Activated CD8-positive, alpha-beta memory T cell treated with anti-CD3 and anti-CD28 coated beads for 36 hours (primary cell): ENCODE results near the gene CES1. TPM values are rescaled to one million over a fixed set of nuclear protein-coding genes. Genes with fewer than 3 reads are reported as not detected.
"Not testable (repeated sequence)": the region's sequence is repeated elsewhere in the genome, so short reads cannot be mapped to it uniquely, and the experiment has no call there.

Experiments used
- CTCF ChIA-PET: fragments of 350-600 bp; sonication (Branson Sonifier 250); formaldehyde crosslinking; loops from one replicate; lab custom pipeline; 2021; ENCODE audit warnings: antibody characterized with exemption; lab: Charles Lee
- POLR2A ChIA-PET: fragments of 350-600 bp; sonication (Branson Sonifier 250); formaldehyde crosslinking; loops from one replicate; lab custom pipeline; 2021; ENCODE audit warnings: antibody characterized with exemption; lab: Charles Lee
- total RNA-seq, 2 experiments: library from RNA; stranded (reverse); gene quantifications; one replicate each; pipeline ENCODE4 v1.2.3, GENCODE V29; 2021

Gene CES1
- total RNA-seq, 2 experiments from 2014 or later: not detected

DNA sequence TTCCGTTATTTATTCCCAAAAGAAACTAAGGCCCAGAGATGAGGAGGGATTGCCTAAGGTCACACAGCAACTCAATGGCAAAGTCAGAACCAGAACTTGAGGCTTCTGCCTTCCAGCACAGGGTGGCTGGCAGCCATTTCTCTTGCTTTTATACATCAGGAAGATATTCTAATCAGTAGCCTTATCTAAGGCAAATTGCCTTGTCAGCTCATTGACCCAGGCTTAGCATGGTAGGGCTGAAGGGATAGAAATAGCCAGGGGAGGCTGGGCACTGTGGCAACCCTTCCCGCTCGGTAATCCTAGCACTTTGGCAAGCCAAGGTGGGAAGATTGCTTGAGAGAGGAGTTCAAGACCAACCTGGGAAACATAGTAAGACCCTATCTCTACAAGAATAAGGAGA is 2.3 kb upstream of the CES1 start:
- CTCF ChIA-PET, POLR2A ChIA-PET: not testable (repeated sequence)

DNA sequence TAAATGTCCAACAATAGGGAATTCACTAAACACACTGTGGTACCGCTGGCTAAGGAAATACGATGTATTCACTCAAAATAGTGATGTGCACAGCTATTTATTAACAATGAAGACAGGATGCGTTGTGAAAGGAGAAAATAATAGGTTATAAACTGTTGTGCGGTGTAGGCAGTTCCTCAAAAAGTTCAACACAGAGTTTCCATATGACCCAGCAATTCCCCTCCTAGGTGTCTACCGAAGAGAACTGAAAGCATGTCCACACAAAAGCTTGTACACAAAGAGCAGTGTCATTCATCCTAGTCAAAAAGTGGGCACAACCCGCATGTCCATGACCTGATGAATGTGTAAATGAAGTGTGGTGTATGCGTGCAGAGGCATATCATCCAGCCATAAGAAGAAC is 1.2 kb upstream of the CES1 start:
- CTCF ChIA-PET: no interaction called here
- POLR2A ChIA-PET: no interaction called here

DNA sequence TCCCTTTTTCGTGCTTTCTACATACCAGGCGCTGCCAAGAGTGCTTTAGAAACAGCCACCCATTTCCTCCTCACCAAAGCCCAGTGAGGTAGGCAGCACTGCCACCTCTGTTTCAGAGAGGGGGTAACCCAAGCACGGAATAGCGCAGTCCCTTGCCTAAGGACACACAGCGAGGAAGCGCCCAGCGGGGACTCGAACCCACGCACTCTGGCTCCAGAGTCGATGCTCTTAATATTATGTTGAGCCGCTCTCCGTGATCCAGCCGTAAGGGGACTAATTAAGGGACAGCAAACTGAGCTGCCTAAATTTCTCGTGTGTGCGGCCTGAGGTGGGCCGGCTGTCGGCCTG is 497 bp downstream of the CES1 start:
- POLR2A ChIA-PET: no interaction called here
- CTCF ChIA-PET: no interaction called here

DNA sequence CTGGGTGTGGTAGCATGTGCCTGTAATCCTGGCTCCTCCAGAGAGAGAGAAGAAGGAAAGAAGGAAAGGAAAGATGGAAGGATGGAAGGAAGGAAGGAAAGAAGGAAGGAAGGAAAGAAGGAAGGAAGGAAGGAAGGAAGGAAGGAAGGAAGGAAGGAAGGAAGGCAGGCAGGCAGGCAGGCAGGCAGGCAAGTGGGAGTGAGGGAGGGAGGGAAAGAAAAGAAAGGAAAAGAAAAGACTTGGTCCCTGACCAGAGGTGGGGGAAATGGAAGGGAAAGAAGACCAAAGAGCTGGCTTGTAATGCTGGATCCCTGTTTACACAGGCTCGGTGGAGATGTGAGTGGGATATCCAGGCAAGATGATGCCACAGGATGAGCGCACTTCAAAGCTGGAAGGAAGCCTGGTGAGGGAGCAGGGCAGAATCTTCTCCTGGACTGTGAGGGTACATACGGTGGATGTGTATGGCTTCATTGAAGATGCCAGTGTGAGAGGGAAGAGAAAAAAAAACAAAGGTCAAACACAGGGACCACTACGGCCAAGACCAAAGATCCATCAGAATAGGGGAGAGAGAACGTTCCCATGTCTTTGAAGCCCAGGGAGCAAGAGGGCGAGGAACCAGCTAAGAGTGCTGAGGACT is 2.1 kb downstream of the CES1 start:
- ChIA-PET CTCF (interaction anchor here (2.0 kb wide), 1 partner anchor 366 kb away, joined by 6 read pairs; no protein-coding TSS in a partner anchor), POLR2A (no interaction called here)

DNA sequence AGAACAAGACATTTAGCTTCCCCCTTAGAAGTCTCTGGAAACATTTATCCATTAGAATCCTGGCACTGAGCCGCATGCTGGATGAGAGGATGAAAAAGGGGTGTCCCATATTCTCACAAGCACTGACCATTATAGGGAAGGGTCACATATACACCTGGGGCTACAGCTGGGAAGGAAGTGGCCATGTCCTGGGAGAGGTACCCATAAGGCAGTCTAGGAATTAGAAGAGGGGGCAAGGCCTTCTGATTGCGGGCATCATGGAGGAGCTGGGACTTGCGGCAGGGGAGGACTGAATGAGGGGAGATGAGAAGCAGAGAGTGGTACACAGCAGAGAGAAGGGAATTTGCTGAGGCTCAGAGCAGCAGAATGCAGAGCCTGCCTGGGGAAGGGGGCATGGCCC is 3.7 kb downstream of the CES1 start:
- CTCF ChIA-PET: interaction anchor here (2.0 kb wide), 1 partner anchor 364 kb away, joined by 6 read pairs; no protein-coding TSS in a partner anchor
- POLR2A ChIA-PET: not testable (repeated sequence)

DNA sequence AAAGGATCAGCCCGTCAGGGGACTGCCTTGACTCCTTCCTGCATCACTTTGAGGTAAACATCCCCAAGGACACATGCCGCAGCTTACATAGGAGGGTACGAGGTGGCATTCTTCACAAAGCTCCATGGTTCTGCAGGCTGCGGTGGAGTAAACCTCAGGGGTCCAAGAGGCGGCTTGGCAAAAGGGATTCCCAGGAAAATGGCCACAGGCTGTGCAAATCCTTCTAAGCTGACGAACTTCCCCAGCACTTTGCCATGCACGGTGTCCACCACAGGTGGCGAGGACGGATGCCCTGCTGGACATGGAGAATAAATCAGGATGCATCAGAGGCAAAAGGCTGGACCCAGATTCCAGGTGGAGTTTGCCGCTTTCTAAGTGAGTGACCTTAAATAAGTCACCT is 4.2 kb downstream of the CES1 start:
- CTCF ChIA-PET: interaction anchor here (2.0 kb wide), 1 partner anchor 364 kb away, joined by 6 read pairs; no protein-coding TSS in a partner anchor
- POLR2A ChIA-PET: no interaction called here

- POLR2A ChIA-PET: no interaction called here
- CTCF ChIA-PET: no interaction called here
Observed at GRCh38 chr16:55825115-55825728, 7.7 kb downstream of the CES1 start.

GRCh38 chr16:55824473-55825000 is 8.4 kb downstream of the CES1 start:
- CTCF ChIA-PET: no interaction called here

GRCh38 chr16:55822280-55822810 is 10.6 kb downstream of the CES1 start:
- ChIA-PET CTCF (no interaction called here), POLR2A (no interaction called here)

More at GRCh38 chr16:55824473-55825000, 8.4 kb downstream of the CES1 start:
- POLR2A ChIA-PET: no interaction called here

GRCh38 chr16:55821210-55821609 is 11.7 kb downstream of the CES1 start:
- POLR2A ChIA-PET: no interaction called here
- CTCF ChIA-PET: no interaction called here

- CTCF ChIA-PET: no interaction called here
Observed at GRCh38 chr16:55820615-55821014, 12.3 kb downstream of the CES1 start.

DNA sequence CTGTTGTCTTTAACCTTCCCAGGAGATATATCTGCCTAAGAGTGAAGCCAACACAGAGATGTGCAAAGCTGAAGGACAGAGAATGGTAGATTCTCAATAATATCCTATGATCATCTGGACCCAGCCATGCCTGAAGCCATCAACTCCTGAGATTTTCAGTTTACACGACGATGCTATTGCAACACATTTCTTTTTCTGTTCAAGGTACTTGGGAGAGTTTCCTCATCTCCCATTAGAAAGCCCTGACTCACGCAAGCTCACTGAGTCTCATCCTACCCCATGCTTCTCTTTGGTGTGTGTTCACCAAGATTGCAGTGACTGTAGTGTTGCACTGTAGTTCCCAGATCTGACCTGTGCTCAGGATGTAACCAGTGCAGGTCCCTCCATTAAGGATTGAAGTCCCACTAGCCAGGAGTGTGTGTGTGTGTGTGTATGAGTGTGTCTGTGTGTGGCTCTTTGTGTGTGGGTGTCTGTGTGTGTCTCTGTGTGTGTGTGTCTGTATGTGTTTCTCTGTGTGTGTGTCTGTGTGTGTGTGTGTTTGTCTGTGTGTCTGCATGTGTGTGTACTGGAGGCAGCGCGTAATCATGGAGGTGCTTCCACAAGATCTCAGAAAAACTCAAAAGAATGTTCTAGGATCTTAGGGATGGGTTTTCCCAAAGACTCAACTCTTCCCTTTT is 15.5 kb downstream of the CES1 start:
- ChIA-PET POLR2A (no interaction called here), CTCF (no interaction called here)

More at GRCh38 chr16:55820615-55821014, 12.3 kb downstream of the CES1 start:
- POLR2A ChIA-PET: no interaction called here

DNA sequence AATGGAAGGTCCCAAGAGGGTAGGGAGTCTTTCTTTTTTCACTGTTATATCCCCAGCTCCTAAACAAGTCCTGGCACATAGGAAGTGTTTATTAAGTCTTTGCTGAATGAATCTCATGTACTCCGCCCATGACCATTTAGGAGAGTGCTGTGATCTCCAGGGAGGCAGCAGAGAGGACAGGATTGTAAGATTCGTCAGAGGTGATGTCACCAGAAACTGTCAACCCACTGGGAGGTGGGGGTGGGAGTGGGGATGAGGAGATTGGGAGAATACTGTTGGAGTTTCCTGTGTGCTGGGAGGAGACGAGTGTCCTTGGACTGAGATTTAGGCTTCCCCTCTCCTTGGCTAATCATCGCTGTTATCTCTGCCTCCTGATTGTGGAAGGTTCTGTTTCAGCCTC is 16.7 kb downstream of the CES1 start:
- POLR2A ChIA-PET: not testable (repeated sequence)
- CTCF ChIA-PET: interaction anchor here (0.6 kb wide), 1 partner anchor 452 kb away, joined by 3 read pairs; no protein-coding TSS in a partner anchor

GRCh38 chr16:55815320-55815719 is 17.6 kb downstream of the CES1 start:
- POLR2A ChIA-PET: no interaction called here
- CTCF ChIA-PET: no interaction called here

DNA sequence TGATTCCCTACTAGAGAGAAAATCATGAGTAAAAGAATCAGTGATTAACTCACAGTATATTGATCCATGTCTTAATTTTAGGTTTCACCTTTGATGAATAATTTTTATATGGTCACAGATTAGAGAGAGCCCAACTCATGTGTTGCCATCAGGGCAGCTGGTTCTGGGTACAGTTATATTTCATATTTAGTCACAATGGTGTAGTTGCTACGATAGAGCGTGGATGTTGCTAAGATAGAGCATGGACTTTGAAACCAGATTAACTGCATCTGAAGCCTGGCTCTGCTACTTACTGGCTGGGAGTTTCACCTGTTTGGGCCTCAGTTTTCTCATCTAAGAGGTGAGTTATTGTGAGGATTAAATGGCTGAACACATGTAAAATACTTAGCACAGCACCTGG is 18.7 kb downstream of the CES1 start:
- CTCF ChIA-PET: not testable (repeated sequence)

DNA sequence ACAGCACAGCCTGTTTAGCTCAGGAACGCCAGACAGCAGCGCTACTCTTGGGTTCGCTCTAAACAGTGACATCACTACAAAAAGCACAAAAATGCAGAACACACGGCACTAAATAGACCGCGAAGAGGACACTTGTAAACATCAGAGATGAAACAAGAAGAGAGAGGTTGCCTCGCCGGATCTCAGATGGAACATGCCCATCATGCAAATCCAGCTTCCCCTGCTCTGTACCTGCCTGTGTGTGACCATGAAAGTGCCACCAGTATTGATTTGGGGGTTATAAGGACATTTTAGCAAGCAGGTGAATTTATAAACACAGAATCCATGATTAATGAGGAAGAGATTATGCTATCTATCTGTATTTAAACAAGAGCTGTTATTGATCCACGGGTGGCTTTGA is 19.2 kb downstream of the CES1 start:
- POLR2A ChIA-PET, CTCF ChIA-PET: not testable (repeated sequence)

More for the DNA sequence above, 18.7 kb downstream of the CES1 start:
- POLR2A ChIA-PET: not testable (repeated sequence)

DNA sequence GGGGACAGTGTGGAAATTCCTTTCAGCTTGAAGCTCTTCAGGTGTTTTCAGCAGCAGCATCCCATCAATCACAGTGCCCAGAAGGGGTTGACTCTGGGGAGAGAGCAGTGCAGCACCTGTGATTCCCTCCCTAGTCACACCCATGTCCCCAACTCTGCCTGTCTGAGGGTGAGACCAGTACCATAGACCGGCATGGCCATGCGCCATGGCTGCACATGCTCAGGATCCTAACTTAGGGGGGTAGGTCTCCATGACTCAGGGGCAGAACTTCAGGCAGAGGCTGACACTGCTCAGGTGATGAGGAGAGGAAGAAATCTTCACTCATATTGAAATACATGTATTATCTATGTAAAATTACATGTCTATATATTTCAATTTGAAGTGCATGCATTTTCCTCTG is 19.9 kb downstream of the CES1 start:
- ChIA-PET CTCF (no interaction called here), POLR2A (no interaction called here)

GRCh38 chr16:55811811-55812210 is 21.1 kb downstream of the CES1 start:
- POLR2A ChIA-PET: no interaction called here
- CTCF ChIA-PET: no interaction called here

GRCh38 chr16:55810451-55810961 is 22.4 kb downstream of the CES1 start:
- CTCF ChIA-PET: no interaction called here
- POLR2A ChIA-PET: no interaction called here

DNA sequence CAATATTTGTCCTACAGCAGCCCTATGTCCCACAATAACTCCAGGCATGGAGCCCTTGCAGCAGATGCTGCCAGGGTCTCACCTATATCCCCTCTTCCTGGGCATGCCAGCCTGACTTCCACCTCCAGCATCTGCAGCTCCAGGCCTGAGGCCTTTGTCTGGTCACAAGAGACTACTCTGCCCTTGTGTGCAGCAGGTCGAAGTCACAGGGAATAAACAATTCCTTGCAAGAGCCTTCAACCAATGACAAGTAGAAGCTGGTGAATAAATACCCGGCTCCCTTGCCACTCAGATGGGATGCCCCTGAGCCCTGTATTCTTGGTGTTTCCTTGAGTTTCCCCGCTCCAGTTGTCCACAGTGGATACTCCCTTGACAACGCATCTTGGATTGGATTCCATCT is 23.0 kb downstream of the CES1 start:
- CTCF ChIA-PET: no interaction called here

More for the DNA sequence above, 23.0 kb downstream of the CES1 start:
- POLR2A ChIA-PET: no interaction called here
